NCI-H82 treated with DMSO at 0.1 percent for 48 hours (cell line): Measurements from ENCODE around the gene MAPK12.

Experiments used
- DNase-seq: peaks from one replicate; lab custom pipeline; 2025; ENCODE audit not compliant: unreplicated experiment; lab: John Stamatoyannopoulos, UW

Gene MAPK12

DNA sequence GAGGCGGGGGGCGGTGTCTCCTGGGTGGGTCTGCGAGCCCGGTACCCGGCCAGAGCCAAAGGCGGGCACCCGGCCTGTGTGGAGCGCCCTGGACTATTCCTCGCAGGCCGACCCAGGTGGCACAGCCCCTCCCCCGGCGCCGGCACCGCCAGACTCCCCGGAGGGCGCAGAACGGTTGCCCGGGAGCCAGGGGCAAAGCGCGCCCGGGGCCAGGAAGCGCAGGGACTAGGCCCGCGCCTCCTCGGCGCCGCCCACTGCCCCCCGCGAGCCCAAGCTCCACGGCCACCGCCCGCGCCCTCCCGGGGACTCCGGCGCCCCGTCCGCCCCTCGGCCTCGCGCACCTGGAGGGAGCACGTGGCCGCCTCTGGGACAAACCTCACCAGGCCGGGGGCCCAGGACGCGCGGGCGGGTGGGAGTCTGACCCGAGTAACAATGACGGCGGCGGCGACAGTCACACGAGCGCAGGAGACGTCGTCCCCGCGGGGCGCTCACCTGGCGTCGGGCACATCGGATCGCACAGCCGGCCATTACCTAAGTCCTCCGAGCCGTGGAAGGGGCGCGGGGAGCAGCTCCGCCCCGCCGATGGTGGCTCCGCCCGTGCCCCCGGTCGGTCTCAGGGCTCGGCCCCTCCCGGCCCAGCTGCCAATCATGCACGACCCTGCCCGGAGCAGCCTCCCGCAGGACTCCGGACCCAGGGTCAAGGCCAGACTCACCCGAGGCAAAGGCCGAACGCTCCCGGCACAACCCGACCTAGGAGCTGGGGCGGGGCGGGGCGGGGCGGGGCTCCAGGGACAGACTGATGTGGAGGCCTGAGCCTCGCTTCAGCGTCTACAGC, 38.5 kb upstream of the MAPK12 start:
- DNase-seq = no peak

DNA sequence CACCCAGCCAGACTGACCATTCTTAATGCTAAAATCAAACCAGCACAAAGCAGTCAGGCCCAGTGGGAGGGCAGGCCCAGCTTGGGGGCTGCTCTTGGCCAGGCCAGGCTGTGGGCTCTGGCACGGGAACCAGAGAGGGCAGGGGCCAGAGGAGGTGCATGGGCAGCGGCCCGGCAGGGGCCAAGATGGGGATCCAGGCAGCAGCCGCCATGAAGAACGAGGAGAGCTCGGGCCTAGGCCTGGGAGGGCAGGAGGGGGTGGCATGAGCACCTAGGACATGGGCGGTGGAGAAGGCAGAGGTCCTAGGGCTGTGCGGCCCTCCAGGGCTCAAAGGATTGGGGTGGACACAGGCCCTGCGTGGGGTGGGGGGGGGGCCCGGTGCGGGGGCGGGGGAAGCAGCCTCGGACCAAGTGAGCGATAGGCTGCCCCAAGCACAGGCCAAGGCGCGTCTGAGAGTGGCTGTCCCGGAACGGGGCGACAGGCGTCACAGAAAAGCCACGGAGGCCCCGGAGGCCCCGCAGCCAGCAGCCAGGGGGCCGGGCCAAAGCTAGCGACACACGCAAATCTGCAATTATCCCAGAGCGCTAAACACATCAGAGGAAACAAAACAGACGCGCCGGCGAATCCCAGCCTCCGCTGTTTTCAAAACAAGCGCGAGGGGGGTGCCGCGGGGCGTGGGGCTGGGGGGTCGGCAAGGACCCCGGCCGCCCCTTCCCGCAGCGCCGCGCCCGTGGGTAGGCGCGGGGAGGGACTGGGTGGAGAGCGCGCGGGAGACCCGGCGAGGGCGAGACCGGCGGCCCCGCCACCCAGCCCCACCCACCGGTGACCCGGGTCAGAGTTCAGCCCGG, 37.7 kb upstream of the MAPK12 start:
- no peak for DNase-seq

DNA sequence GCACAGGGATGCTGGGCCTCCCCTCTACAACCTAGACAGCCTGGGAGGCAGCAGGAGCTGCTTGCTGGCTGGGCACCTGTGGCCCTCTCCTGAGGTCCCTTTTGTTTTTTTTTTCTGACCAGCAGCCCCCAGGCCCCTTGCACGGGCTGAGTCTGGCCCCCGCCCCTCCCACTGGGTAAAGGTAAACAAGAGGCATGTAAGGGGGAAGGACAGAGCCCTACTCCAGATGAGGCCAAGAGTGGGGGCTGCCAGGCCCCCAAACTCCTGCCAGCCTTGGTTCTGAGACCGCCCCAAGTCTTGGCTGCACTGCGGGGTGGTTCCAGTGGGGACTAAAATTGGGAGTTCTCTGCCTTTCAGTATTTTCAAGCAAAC, 36.8 kb upstream of the MAPK12 start:
- no peak for DNase-seq

DNA sequence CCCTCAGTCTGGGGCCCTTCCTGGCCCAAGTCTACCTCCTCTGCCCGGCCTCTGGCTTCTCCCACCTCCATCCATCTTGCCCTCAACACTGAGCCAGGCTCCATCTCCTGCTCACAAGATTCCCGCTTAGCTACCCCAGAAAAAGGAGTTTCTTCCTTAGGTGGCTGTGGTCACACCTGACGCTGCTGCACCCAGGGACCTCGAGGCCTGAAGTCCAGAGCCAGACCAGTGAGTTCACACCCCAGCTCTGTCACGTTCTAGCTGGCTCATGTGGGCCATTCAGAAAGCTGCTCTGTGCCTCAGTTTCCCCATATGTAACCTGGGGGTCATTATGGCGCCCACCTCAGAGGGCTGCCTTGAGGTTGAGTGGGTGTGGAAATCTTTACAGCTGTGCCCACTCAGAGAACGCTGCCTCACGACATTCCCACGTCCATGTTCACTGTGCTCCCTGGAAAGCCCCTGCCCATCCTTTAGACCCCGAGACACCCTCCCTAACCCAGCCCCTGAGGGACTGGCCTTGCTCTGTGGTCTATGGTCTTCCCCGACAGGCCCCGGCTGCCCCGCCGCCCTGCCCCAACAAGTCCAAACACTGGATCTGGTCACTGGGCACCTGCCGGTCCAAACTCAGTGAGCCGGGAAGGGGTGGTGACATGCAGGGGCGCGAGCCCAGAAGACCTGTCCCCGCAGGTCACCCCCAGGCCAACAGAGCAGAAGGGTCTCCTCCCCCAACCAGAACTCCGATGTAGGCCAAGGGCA, 36.2 kb upstream of the MAPK12 start:
- DNase-seq = no peak

DNA sequence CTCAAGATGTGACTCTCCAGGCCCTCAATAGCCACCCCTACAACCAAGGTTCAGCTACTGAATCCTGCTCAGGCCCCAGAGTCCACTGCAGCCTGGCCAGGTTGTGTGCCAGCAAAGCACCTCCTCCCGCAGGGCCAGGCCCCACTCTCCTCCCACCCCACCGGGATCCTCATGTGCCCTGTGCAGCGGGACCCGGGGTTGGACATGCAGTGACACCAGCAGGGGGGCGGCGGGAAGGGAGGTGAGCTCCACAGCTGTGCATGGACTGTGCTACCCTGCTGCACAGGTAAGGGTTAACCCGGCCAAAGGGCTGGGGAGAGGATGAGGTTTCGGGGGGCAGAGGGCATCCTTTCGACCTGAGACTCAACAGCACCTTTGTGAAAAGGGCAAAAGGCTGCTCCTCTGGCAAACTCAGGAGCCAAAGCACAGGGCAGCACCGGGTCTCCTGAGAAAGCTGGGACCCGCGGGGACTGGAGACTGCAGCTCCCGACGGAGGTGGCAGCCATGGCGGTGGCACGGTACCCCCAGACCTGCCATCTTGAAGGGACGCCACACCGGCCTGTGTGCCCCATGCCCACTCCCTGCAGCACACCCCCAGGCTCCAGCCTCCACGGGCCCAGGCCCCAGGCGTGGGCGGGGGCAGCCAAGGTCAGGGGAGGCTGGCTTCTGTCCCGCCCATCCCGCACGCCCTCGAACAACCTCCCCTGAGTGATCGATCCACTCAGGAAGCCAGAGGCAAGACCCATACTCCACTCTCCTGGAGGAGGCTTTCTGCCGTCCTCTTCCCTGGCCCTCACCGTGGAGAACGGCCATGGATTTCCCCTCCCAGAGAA, 35.4 kb upstream of the MAPK12 start:
- DNase-seq = no peak

DNA sequence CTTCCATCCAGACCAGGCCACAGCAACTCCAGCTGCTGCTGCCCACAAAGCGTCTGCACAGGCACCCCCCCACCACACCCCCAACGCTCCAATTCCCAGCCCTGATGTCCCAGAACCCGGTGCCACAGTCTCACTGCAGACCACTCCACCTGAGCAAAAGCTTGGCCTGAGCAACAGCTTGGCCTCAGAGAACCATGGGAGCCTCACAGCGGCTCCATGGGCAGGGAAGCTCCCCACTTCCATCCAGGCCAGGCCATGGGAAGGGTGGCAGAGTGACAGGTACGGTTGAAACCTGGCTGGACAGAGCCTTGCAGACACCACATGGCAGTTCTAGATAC, 32.8 kb upstream of the MAPK12 start:
- DNase-seq = no peak

DNA sequence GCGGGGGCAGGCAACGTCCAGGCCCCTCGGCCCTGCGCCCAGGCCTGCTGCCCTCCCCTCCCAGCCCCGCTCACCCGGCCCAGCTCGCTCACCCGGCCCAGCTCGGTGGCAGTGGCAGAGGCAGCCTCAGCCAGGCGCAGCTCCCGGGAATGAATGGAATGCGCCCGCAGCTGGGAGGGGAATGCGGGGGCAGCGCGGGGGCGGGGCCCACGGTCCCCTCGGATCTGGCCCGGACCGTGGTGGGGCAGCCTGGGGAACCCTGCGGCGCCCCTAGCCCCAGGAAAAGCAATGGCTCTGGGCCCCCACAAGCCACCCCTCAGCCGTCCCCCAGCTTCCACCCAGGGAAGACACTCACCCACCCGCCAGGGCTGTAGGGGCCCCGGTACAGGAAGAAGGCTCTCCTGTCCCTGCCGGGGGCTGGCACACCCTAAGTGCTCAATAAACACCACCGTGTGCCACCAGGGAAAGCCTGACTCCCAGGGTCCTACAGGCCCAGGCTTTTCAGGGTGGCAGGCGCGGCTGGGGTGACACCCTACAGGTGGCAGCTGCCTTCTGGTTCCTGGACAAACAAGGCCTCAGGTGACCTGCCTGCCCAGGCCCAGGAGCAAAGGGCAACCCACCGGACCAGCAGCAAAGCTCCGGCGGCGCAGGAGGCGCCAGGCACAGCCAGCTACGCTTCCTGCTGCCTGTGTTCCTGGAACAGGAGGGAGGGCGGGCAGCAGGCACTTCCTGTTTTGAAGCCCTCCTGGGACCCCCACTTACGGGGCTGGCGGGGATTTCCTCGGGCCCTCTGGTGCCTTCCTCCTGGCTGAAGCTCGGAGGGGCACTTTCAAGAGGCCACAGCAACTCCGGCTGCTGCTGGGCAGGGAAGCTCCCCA, 32.2 kb upstream of the MAPK12 start:
- DNase-seq = no peak

DNA sequence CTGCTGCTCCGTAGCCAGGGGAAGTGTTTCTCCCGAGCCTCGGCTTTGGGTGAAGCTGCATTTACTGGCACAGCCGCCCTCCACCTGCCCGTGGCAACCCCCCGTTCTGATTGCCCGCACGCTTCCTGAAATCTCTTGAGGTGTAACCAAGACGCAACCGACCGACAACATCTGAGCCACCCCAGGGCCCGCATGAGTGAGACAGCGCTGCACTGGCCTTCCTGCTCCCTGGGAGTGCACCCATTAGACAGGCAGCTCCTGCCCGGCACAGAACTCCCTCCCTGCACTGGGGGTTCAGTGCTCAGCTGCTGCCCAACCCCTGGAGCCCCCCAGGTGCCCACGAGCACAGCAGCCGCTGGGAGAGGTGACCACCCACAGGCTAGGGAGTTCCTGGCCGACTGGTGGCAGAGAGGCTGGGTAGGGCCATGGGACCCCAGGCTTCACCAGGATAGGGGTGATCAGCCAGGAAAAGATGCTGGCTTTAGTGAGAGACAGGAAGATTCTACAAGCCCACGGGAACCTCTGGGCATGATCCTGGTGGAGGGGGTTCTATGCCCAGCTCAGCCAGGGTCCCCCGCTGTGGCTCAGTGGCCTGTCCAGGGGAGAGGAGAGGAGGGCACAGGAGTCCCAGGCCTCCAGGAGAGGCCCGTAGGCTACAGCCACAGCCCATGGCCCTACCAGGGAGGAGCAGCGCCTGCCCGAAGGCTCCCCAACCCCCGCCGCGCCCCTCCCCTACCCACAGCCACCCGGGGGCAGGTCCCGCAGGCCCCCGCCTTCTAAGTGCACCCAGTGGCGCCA, 31.4 kb upstream of the MAPK12 start:
- no peak for DNase-seq

DNA sequence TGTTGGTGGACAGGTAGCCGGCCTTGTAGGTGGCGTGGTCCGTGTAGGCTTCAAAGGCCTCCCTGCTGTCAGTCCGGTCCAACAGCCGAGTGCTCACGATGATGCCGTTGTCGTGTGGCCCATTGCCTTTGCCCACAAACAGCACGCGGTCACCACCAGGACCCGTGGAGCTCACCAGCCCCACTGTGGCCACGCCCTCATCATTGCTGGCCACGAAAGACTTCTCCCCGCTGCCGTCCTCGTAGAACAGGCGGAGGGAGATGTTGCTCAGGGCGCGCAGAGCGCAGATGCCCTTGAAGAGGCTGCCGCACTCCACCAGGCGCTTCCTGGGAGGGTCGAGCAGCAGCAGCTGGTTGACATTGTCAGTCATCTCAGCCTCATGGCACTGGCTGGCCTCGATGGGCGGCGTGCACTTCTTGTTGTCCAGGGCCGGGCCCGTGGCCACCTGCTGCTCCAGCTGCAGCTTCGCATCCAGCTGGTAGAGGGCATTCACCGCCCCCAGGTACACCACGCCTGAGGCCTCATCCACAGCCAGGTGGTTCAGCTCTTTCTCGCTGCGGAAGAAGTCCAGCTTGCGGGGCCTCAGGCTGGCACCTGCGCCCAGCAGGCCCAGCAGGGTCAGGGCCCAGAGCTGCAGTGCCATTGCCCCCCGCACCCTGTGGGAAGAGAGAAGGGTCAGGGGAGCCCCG, 28.6 kb upstream of the MAPK12 start:
- no peak for DNase-seq

DNA sequence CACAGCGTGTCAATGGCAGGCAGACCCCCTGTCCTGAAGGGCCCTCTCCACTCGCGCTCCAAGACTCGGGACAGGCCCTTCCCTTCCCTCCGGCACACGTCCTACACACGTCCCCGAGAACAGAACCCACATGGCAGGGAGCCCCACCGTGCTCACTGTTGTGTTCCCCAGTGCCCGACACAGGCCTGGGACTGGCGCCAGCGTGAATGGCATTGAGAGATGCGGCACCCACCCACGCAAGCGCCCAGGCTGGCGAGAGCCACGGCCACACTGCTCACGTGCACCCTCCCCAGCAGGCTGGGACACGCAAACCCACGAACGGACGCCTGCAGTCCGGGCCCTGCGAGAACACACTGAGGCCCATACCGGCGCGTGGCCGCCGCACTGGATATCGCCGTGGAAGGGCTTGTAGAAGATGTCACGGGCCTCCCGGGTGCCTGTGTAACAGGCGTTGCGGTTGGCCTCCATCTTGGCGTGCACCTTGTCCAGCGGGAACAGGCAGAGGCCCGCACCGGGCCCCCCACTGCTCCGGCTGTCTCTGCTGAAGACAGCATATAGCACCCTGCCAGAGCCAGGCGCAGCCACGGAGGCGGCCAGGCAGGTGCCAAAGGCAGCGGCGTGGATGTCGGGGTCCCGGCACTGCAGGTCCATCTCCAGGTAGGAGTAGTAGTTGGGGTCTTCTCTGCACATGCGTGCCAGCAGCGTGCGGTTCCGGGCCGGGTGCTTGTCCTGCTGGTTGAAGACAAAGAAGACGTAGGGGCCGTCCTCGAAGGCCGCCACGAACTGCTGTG, 27.9 kb upstream of the MAPK12 start:
- DNase-seq = no peak

DNA sequence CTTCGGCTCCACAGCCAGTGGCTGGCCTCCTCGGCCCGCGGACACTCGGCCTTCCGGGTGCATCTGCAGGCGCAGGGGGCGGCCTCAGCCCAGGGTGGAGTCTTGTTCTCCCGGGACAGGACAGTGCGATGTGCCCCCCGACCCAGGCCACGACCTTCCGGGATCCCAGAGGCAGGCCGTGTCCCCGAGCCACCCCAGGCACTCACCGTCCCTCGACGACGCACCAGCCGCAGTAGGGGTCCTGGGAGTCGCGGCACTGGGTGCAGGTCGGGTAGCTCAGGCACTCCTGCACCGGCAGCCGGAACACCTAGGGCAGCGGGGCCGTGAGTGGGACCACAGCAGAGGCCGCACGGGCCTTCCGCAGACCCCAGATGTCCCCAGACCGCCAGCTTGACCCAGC, 26.2 kb upstream of the MAPK12 start:
- DNase-seq = no peak

DNA sequence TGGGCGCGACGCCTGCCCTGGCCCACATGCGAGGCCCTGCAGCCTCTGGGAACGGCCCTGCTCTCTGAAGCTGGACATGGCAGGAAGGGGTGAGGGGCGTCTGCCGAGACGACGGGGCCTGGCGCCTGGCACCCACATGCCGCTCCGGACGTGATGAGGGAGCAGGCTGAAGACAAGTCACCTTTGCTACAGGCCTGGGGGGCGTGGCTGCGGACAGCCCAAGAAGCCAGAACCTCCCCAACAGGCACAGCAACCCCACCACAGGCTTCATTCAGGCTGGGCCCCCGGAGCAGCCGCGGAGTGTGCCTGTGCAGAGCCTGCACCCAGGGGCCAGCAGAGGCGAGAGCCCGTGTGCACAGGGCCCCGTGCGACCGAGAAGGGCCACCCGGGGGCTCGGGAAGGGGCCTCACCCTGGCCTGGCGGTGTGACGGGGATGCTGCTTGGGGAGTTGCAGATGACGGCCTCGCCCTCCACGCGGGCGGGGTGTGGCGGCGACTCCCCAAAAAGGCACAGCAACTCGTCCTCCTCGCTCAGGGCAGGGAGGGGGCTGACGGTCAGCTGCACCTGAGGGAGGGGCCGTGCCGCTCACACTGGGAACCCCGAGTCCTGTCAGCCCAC, 25.3 kb upstream of the MAPK12 start:
- no peak for DNase-seq

DNA sequence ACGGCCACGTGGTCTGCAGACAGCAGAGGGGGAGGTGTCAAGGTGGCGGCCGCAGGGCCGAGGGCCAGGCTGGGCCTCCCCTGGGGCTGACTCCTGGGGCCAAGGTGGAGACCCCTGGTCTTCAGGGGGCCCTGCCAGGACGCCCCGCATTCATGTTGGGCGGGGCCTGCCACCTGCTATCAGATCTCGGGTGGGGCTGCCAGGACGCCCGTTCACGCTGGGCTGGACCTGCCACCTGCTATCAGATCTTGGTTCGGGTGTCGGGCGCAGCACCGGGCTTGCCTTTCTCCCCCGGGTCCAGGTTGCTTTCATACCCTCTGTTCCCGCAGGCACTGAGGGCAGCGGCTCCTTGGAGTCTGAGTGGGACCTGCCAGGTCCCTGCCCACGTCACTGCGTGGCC, 24.8 kb upstream of the MAPK12 start:
- no peak for DNase-seq

DNA sequence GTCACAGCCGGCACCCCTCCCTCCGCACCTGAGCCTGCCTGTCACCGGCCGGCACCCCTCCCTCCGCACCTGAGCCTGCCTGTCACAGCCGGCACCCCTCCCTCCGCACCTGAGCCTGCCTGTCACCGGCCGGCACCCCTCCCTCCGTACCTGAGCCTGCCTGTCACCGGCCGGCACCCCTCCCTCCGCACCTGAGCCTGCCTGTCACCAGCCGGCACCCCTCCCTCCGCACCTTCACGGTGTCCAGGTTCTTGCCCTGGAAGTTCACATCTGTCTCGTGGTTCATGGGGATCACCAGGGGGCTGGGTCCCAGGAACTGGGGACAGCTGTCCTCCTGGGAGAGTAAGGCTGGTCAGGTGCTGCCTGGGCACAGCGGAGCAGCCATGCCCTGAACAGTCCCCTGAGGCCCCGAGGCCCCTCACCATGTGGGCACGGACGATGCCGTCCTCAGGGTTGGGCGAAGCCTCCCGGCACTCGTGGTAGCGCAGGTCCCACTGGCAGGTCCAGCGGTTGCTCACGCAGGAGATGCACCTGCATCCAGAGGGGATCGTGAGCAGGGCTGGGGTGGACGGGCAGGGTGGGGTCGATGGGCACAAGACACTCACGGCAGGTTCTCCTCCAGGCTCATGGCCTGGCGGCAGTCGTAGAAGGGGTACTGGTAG, 24.2 kb upstream of the MAPK12 start:
- DNase-seq = no peak

DNA sequence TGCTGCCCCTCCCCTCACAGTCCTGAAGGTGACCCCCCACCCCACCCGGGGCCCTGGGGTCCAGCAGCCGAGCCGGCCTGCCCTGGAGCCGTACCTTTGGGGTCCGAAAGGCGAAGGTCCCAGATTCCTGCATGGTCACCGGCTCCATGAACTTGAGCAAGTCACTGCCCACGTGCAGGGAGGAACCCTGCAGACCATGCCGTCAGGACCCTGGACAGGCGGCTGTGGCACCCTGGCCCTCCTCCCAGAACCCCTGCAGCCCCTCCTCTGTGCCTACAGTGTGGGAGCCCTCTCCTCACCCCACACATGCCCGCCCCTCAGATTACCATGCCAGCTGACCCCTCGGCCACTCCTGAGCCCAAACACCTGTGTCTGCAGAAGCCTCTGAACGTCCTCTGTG, 23.0 kb upstream of the MAPK12 start:
- no peak for DNase-seq

DNA sequence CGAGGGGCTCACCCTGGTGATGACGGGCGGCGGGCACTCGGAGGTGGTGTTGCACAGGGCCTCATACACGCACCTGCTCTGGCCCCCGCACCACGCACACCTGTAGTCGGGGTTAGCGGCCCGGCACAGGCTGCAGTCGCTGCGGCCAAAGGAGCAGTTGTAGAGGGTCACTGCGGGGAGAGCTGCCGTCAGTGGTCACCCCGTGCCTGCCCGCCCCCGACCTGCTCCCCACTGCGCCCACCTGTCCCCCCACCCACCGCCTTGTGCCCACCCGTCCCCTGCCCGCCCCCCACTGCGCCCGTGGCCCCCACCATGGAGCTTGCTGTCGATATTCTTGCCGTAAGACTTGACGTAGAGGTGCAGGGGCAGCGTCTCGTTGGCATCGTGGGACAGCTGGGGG, 22.3 kb upstream of the MAPK12 start:
- DNase-seq = no peak
